SU-DHL-6 (cell line): ENCODE results near the gene RABGAP1.

Experiments
- EZH2phosphoT487 ChIP-seq: fragments of 200-600 bp; sonication (generic), shearing (Covaris generic); conservative IDR thresholded peaks from 2 replicates; pipeline ENCODE4 v1.6.1; 2018; ENCODE audit warnings: mild to moderate bottlenecking, antibody characterized with exemption, low read length, moderate library complexity, mixed read lengths
- TF ChIP-seq, protein P1 (sequence below): fragments of 200-600 bp; sonication (generic); IDR thresholded peaks from one replicate; pipeline ENCODE4 v1.5.1; 2017; ENCODE audit warnings: antibody characterized with exemption, mild to moderate bottlenecking, low read length, moderate library complexity; ENCODE audit not compliant: insufficient read depth, poor library complexity, severe bottlenecking

DNA sequence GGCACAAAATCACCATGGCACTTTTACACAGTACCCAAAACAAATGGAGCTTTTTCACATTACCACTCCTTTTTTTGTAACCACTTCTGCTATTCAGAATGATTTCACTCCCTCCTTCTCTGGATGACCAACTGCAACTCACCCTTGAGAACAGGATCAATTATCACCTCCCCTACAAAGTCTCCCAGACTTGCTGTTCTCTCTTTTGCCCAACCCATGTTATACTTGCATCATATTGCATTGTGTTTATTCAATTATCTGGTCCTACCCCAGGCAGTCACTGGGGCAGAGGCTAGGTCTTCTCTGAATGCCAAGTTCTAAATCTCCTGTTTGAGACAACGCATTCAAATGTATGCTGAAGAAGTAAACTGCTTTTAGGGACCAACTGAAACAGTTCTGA, 188.6 kb downstream of the RABGAP1 start:
- TF ChIP-seq, protein P1, sequence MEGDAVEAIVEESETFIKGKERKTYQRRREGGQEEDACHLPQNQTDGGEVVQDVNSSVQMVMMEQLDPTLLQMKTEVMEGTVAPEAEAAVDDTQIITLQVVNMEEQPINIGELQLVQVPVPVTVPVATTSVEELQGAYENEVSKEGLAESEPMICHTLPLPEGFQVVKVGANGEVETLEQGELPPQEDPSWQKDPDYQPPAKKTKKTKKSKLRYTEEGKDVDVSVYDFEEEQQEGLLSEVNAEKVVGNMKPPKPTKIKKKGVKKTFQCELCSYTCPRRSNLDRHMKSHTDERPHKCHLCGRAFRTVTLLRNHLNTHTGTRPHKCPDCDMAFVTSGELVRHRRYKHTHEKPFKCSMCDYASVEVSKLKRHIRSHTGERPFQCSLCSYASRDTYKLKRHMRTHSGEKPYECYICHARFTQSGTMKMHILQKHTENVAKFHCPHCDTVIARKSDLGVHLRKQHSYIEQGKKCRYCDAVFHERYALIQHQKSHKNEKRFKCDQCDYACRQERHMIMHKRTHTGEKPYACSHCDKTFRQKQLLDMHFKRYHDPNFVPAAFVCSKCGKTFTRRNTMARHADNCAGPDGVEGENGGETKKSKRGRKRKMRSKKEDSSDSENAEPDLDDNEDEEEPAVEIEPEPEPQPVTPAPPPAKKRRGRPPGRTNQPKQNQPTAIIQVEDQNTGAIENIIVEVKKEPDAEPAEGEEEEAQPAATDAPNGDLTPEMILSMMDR, result no peak
- no peak for TF ChIP-seq EZH2phosphoT487
